HG03025 (cell line): ENCODE results near the gene MPDZ.

Experiments used
- ATAC-seq: cut with Tn5 transposase; IDR thresholded peaks from one replicate; pipeline ENCODE4 v1.9.1; 2021; ENCODE audit warnings: mild to moderate bottlenecking, moderate library complexity; ENCODE audit not compliant: unreplicated experiment, low FRiP score

The MPDZ gene

GRCh38 chr9:13186091-13186490 is 93.4 kb downstream of the MPDZ start:
- ATAC-seq: no peak

- ATAC-seq: no peak
Measured at GRCh38 chr9:13181652-13182051, 97.8 kb downstream of the MPDZ start.

GRCh38 chr9:13179257-13179656 is 100.2 kb downstream of the MPDZ start:
- ATAC-seq: no peak

- no peak for ATAC-seq
Measured at GRCh38 chr9:13175732-13176131, 103.8 kb downstream of the MPDZ start.

GRCh38 chr9:13174906-13175639 is 104.4 kb downstream of the MPDZ start:
- ATAC-seq: no peak

GRCh38 chr9:13173553-13173952 is 105.9 kb downstream of the MPDZ start:
- no peak for ATAC-seq

GRCh38 chr9:13171261-13171660 is 108.2 kb downstream of the MPDZ start:
- ATAC-seq: no peak

GRCh38 chr9:13166996-13167395 is 112.5 kb downstream of the MPDZ start:
- no peak for ATAC-seq

GRCh38 chr9:13165956-13166355 is 113.5 kb downstream of the MPDZ start:
- no peak for ATAC-seq

GRCh38 chr9:13165236-13165945 is 114.1 kb downstream of the MPDZ start:
- no peak for ATAC-seq

- no peak for ATAC-seq
Measured at GRCh38 chr9:13163946-13164345, 115.5 kb downstream of the MPDZ start.

GRCh38 chr9:13163287-13163686 is 116.2 kb downstream of the MPDZ start:
- ATAC-seq: no peak

- ATAC-seq: no peak
Measured at GRCh38 chr9:13160051-13160450, 119.4 kb downstream of the MPDZ start.

- no peak for ATAC-seq
Measured at GRCh38 chr9:13158986-13159385, 120.5 kb downstream of the MPDZ start.

- no peak for ATAC-seq
Measured at GRCh38 chr9:13151489-13151888, 128.0 kb downstream of the MPDZ start.

- ATAC-seq: no peak
Measured at GRCh38 chr9:13149454-13149853, 130.0 kb downstream of the MPDZ start.

GRCh38 chr9:13146840-13147239 is 132.7 kb downstream of the MPDZ start:
- ATAC-seq: no peak

GRCh38 chr9:13145340-13145739 is 134.2 kb downstream of the MPDZ start:
- no peak for ATAC-seq

GRCh38 chr9:13144166-13144775 is 135.2 kb downstream of the MPDZ start:
- ATAC-seq: no peak

- ATAC-seq: no peak
Measured at GRCh38 chr9:13143281-13143680, 136.2 kb downstream of the MPDZ start.

- no peak for ATAC-seq
Measured at GRCh38 chr9:13142776-13143175, 136.7 kb downstream of the MPDZ start.

- ATAC-seq: no peak
Measured at GRCh38 chr9:13141629-13142028, 137.9 kb downstream of the MPDZ start.
